ENCODE data around the gene ZFR. TPM values are rescaled to one million over a fixed set of nuclear protein-coding genes. Genes with fewer than 3 reads are reported as not detected.

The ZFR gene
- total RNA-seq, 1 donor, result 86.1 TPM

DNA sequence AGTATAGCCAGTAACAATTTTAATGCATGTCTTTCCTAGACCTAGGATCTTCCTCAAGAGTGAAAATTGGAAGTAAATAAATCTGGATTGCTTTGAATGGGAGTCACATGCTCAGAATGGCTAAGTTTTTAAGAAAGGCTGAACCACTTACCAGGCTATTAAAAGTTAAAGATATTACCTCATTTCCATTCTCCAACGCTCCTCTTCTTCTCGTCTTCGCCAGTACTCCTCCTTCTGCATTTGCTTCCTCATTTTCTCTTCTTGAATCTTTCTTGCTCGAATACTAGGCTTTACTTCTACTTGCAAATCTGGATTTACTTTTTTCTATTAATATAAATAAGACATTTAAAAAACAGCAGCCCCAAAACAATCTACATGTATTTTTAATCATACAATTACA is 49.6 kb downstream of the ZFR start:
- H3K27me3 ChIP-seq (ENCODE audit: insufficient read depth, low read length), result no peaks in the 10 kb centered on the region
- TF ChIP-seq CTCF (IDR thresholded peaks at IDR 0.05; ENCODE audit: extremely low read depth, low read depth, low read length), result no peak

GRCh38 chr5:32392039-32392438 is 52.5 kb downstream of the ZFR start:
- TF ChIP-seq CTCF (IDR thresholded peaks at IDR 0.05; ENCODE audit: extremely low read depth, low read depth, low read length), result no peak
- H3K36me3 ChIP-seq (ENCODE audit: insufficient read depth, low read length), result peaks cover 78% of the 10 kb centered on the region
- H3K4me2 ChIP-seq (ENCODE audit: insufficient read depth, low read length), result no peak overlapping the region
- H3K4me3 ChIP-seq (ENCODE audit: insufficient read depth, low read length), result no peak overlapping the region
- no peaks in the 10 kb centered on the region for H3K27me3 ChIP-seq (ENCODE audit: insufficient read depth, low read length)
- H3K9me3 ChIP-seq (ENCODE audit: low read depth, low read length), result no peaks in the 10 kb centered on the region
- H3K79me2 ChIP-seq (ENCODE audit: insufficient read depth, low read length), result peaks cover 13% of the 10 kb centered on the region
- H3K27ac ChIP-seq (ENCODE audit: low read depth, low read length), result peak overlapping the region; percentile 85
- H2AFZ ChIP-seq (ENCODE audit: low read length), result no peak overlapping the region
- peaks cover 36% of the 10 kb centered on the region for H3K4me1 ChIP-seq (ENCODE audit: insufficient read depth, low read length)
- no peak for DNase-seq (ENCODE audit: insufficient read length, low spot score, missing footprints)
- no peaks in the 10 kb centered on the region for H4K20me1 ChIP-seq (ENCODE audit: insufficient read depth, low read length)

More for the DNA sequence above, 49.6 kb downstream of the ZFR start:
- peaks cover 16% of the 10 kb centered on the region for H3K4me1 ChIP-seq (ENCODE audit: insufficient read depth, low read length)
- no peak for DNase-seq (ENCODE audit: insufficient read length, low spot score, missing footprints)
- H2AFZ ChIP-seq (ENCODE audit: low read length), result no peak overlapping the region
- no peak overlapping the region for H3K4me3 ChIP-seq (ENCODE audit: insufficient read depth, low read length)
- H3K4me2 ChIP-seq (ENCODE audit: insufficient read depth, low read length), result no peak overlapping the region
- no peak overlapping the region for H3K27ac ChIP-seq (ENCODE audit: low read depth, low read length)
- H3K79me2 ChIP-seq (ENCODE audit: insufficient read depth, low read length), result peaks cover 7% of the 10 kb centered on the region
- H3K36me3 ChIP-seq (ENCODE audit: insufficient read depth, low read length), result peaks cover 80% of the 10 kb centered on the region
- H4K20me1 ChIP-seq (ENCODE audit: insufficient read depth, low read length), result no peaks in the 10 kb centered on the region
- H3K9me3 ChIP-seq (ENCODE audit: low read depth, low read length), result no peaks in the 10 kb centered on the region

- DNase-seq (ENCODE audit: insufficient read length, low spot score, missing footprints), result peak; percentile 49
- no peaks in the 10 kb centered on the region for H3K9me3 ChIP-seq (ENCODE audit: low read depth, low read length)
- H4K20me1 ChIP-seq (ENCODE audit: insufficient read depth, low read length), result no peaks in the 10 kb centered on the region
- peaks cover 17% of the 10 kb centered on the region for H3K79me2 ChIP-seq (ENCODE audit: insufficient read depth, low read length)
- no peaks in the 10 kb centered on the region for H3K27me3 ChIP-seq (ENCODE audit: insufficient read depth, low read length)
- H3K4me2 ChIP-seq (ENCODE audit: insufficient read depth, low read length), result peak overlapping the region; percentile 53
- no peak overlapping the region for H2AFZ ChIP-seq (ENCODE audit: low read length)
- H3K36me3 ChIP-seq (ENCODE audit: insufficient read depth, low read length), result peaks cover 75% of the 10 kb centered on the region
- peak overlapping the region; percentile 85 for H3K27ac ChIP-seq (ENCODE audit: low read depth, low read length)
- H3K4me3 ChIP-seq (ENCODE audit: insufficient read depth, low read length), result no peak overlapping the region
- peaks cover 36% of the 10 kb centered on the region for H3K4me1 ChIP-seq (ENCODE audit: insufficient read depth, low read length)
- no peak for TF ChIP-seq CTCF (IDR thresholded peaks at IDR 0.05; ENCODE audit: extremely low read depth, low read depth, low read length)
Observed at GRCh38 chr5:32390819-32391591, 53.5 kb downstream of the ZFR start.

- peaks cover 17% of the 10 kb centered on the region for H3K79me2 ChIP-seq (ENCODE audit: insufficient read depth, low read length)
- no peak overlapping the region for H2AFZ ChIP-seq (ENCODE audit: low read length)
- TF ChIP-seq CTCF (IDR thresholded peaks at IDR 0.05; ENCODE audit: extremely low read depth, low read depth, low read length), result no peak
- H3K27me3 ChIP-seq (ENCODE audit: insufficient read depth, low read length), result no peaks in the 10 kb centered on the region
- peak overlapping the region; percentile 54 for H3K27ac ChIP-seq (ENCODE audit: low read depth, low read length)
- H3K4me1 ChIP-seq (ENCODE audit: insufficient read depth, low read length), result peaks cover 36% of the 10 kb centered on the region
- no peaks in the 10 kb centered on the region for H4K20me1 ChIP-seq (ENCODE audit: insufficient read depth, low read length)
- DNase-seq (ENCODE audit: insufficient read length, low spot score, missing footprints), result no peak
- peak overlapping the region; percentile 19 for H3K4me2 ChIP-seq (ENCODE audit: insufficient read depth, low read length)
- no peaks in the 10 kb centered on the region for H3K9me3 ChIP-seq (ENCODE audit: low read depth, low read length)
- H3K4me3 ChIP-seq (ENCODE audit: insufficient read depth, low read length), result no peak overlapping the region
- H3K36me3 ChIP-seq (ENCODE audit: insufficient read depth, low read length), result peaks cover 74% of the 10 kb centered on the region
Observed at GRCh38 chr5:32388432-32389129, 56.0 kb downstream of the ZFR start.
